Right lobe of liver (tissue), 4 donors: Measurements from ENCODE around the gene JUND.

Source experiments
- CTCF ChIP-seq, 4 donors: fragments of 200-600 bp in 3 of 4; fragments of 450-650 bp in 1 of 4; IDR thresholded peaks; one replicate each; pipeline versions ENCODE4 v1.5.1 to v1.8.0; 2016 to 2022; ENCODE audit warnings: antibody characterized with exemption in 4 of 4, mild to moderate bottlenecking in 2 of 4
- POLR2A ChIP-seq: fragments of 450-650 bp; IDR thresholded peaks from one replicate; pipeline ENCODE4 v1.6.1; 2017; ENCODE audit warnings: antibody characterized with exemption, mild to moderate bottlenecking
- donor health status: DM: no; HTN: no; CAD: no.
- donor health status: DM: no; HTN: no; CAD: no.
- donor health status: DM: no; HTN: yes; CAD: no.

GRCh38 chr19:18283338-18283737, 1.9 kb upstream of the JUND start:
- TF ChIP-seq CTCF (IDR thresholded peaks at IDR 0.05) (no peak), POLR2A (no peak)
